GM18526 (cell line): ENCODE data around the gene TMEM131L.

Experiments used
- POLR2A ChIP-seq: IDR thresholded peaks from 3 replicates; pipeline ENCODE4 v1.6.1; 2011; ENCODE audit not compliant: insufficient read length; ENCODE audit errors: extremely low read depth

Gene TMEM131L

GRCh38 chr4:153669838-153670237 is 203.7 kb downstream of the TMEM131L start:
- no peak for TF ChIP-seq POLR2A

DNA sequence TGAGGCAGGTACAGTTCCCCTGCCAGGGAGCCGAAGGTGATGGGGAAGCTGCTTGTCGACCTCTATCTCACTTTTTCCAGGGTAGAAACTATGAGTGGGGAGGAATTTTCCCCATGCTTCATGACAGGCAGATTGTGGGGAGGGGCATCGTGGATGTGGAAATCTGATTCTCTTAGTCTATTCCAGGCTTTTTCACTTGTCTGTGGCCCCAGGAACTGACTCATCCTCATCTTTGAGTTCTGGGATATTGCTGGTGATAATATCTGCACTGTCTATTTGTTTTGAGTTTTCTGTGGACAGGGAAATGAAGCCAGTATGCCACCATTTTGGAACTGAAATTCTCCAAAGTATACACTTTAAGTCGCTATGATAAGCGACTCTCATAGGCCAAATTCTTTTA is 210.3 kb downstream of the TMEM131L start:
- no peak for TF ChIP-seq POLR2A

- TF ChIP-seq POLR2A = no peak
Measured at GRCh38 chr4:153676984-153677383, 210.8 kb downstream of the TMEM131L start.

DNA sequence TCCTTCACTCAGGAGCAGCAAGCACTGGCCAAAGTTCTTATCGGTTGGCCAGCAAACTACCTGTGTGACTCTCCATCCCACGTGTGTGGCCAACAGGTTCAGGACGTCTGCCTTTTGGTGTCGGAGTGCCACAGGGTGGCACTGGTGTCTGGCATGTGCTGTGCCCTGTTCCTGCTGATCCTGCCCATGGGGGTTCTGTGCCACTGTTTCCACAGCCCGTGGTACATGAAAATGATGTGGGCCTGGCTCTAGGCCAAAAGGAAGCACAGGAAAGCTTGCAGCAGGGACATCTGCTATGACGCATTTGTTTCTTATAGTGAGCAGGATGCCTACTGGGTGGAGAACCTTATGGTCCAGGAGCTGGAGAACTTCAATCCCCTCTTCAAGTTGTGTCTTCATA is 213.3 kb downstream of the TMEM131L start:
- TF ChIP-seq POLR2A = no peak

- TF ChIP-seq POLR2A = no peak
Measured at GRCh38 chr4:153683763-153684181, 217.6 kb downstream of the TMEM131L start.

- TF ChIP-seq POLR2A = no peak
Measured at GRCh38 chr4:153684182-153684970, 218.2 kb downstream of the TMEM131L start, which contains the start of gene TLR2. TLR2 (plus strand) TSS chr4:153684280; CDS start chr4:153702908, 18,628 bp downstream.

DNA sequence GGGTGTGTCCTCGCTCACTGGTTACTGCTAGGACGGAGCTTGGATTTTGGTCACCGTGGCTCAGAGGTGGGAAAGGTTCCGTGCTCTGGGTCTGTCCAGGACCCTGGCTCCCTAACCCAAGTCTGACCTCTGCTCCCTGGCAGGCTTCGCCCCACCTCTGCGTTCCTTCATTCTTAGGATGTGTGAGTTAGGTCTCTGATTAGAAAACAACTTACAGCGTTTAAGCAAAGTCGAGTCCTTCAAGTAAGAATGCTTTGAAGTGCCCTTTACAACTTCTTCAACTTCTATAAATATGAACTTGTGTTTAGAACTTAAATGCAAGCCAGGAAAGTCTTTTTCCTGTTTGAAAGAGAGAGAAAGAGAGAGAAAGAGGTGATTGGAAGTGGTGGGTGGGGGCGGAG is 218.8 kb downstream of the TMEM131L start:
- TF ChIP-seq POLR2A = no peak
